ENCODE data around the gene MRRF.

Gene MRRF

GRCh38 chr9:122228191-122228567, 36.5 kb upstream of the MRRF start:
- DNase-seq (ENCODE audit: low read depth in 3 of 3, low spot score in 1 of 3): no peak

GRCh38 chr9:122228568-122229484, 35.9 kb upstream of the MRRF start, which contains the start of gene LHX6:
LHX6 (minus strand) TSS chr9:122228957; CDS start chr9:122228740, 217 bp downstream.
- no peak for DNase-seq (ENCODE audit: low read depth in 3 of 3, low spot score in 1 of 3)

GRCh38 chr9:122229485-122229837, 35.2 kb upstream of the MRRF start:
- DNase-seq (ENCODE audit: low read depth in 3 of 3, low spot score in 1 of 3): no peak

GRCh38 chr9:122232796-122233306, 31.8 kb upstream of the MRRF start:
- DNase-seq (ENCODE audit: low read depth in 3 of 3, low spot score in 1 of 3): no peak

- DNase-seq (ENCODE audit: low read depth in 3 of 3, low spot score in 1 of 3): no peak
Observed at GRCh38 chr9:122234022-122234748, 30.5 kb upstream of the MRRF start.

GRCh38 chr9:122236681-122237080, 28.0 kb upstream of the MRRF start:
- DNase-seq (ENCODE audit: low read depth in 3 of 3, low spot score in 1 of 3): no peak

GRCh38 chr9:122239722-122240121, 25.0 kb upstream of the MRRF start:
- no peak for DNase-seq (ENCODE audit: low read depth in 3 of 3, low spot score in 1 of 3)

GRCh38 chr9:122244349-122244748, 20.3 kb upstream of the MRRF start:
- DNase-seq (ENCODE audit: low read depth in 3 of 3, low spot score in 1 of 3): no peak

GRCh38 chr9:122246666-122247065, 18.0 kb upstream of the MRRF start:
- DNase-seq (ENCODE audit: low read depth in 3 of 3, low spot score in 1 of 3): no peak

- no peak for DNase-seq (ENCODE audit: low read depth in 3 of 3, low spot score in 1 of 3)
Observed at GRCh38 chr9:122248448-122248865, 16.2 kb upstream of the MRRF start.

GRCh38 chr9:122251351-122251750, 13.3 kb upstream of the MRRF start:
- no peak for DNase-seq (ENCODE audit: low read depth in 3 of 3, low spot score in 1 of 3)

- DNase-seq (ENCODE audit: low read depth in 3 of 3, low spot score in 1 of 3): no peak
Observed at GRCh38 chr9:122252796-122253195, 11.9 kb upstream of the MRRF start.

- no peak for DNase-seq (ENCODE audit: low read depth in 3 of 3, low spot score in 1 of 3)
Observed at GRCh38 chr9:122254761-122255160, 9.9 kb upstream of the MRRF start.

- DNase-seq (ENCODE audit: low read depth in 3 of 3, low spot score in 1 of 3): no peak
Observed at GRCh38 chr9:122256206-122256605, 8.5 kb upstream of the MRRF start.

GRCh38 chr9:122258886-122259415, 5.7 kb upstream of the MRRF start:
- no peak for DNase-seq (ENCODE audit: low read depth in 3 of 3, low spot score in 1 of 3)

- no peak for DNase-seq (ENCODE audit: low read depth in 3 of 3, low spot score in 1 of 3)
Observed at GRCh38 chr9:122261469-122261881, 3.2 kb upstream of the MRRF start.

GRCh38 chr9:122262073-122262472, 2.6 kb upstream of the MRRF start:
- DNase-seq (ENCODE audit: low read depth in 3 of 3, low spot score in 1 of 3): no peak

- DNase-seq (ENCODE audit: low read depth in 3 of 3, low spot score in 1 of 3): no peak
Observed at GRCh38 chr9:122263699-122264349, 858 bp upstream of the MRRF start.

GRCh38 chr9:122265149-122265915, 650 bp downstream of the MRRF start:
- DNase-seq (ENCODE audit: low read depth in 3 of 3, low spot score in 1 of 3): no peak

- no peak for DNase-seq (ENCODE audit: low read depth in 3 of 3, low spot score in 1 of 3)
Observed at GRCh38 chr9:122268041-122268814, 3.5 kb downstream of the MRRF start.
